ENCODE data around the gene TPO. TPM values are rescaled to one million over a fixed set of nuclear protein-coding genes. Genes with fewer than 3 reads are reported as not detected.
"Not testable (repeated sequence)": the region's sequence is repeated elsewhere in the genome, so short reads cannot be mapped to it uniquely, and the experiment has no call there.

Gene TPO
- polyA plus RNA-seq, 3 donors, result not detected

- no peak for DNase-seq
- Mint-ChIP-seq H3K9me3 (peaks cover 0 to 12% (median 5%) of the 10 kb centered on the region in 7 donors), H3K4me3 (no peak overlapping the region), H3K27ac (no peak overlapping the region), H3K36me3 (no peaks in the 10 kb centered on the region), H3K27me3 (ENCODE audit: low read depth in 3 of 3) (peaks cover 0 to under 1% (median 0%) of the 10 kb centered on the region in 3 donors), H3K4me1 (no peaks in the 10 kb centered on the region)
- no peak overlapping the region for H2AFZ ChIP-seq (ENCODE audit: insufficient read depth, low read depth, low read length, poor library complexity, severe bottlenecking)
- no peaks in the 10 kb centered on the region for H3K36me3 ChIP-seq (replicated peaks in 1 of 2; ENCODE audit: control insufficient read depth in 1 of 2, insufficient read depth in 2 of 2, low read length in 2 of 2)
- H3K27me3 ChIP-seq (ENCODE audit: control insufficient read depth in 2 of 2, insufficient read depth in 2 of 2, low read length in 2 of 2), result no peaks in the 10 kb centered on the region
- intact Hi-C loops (cut with micrococcal nuclease), result no loop called here
- no peak for TF ChIP-seq CTCF (IDR thresholded peaks at IDR 0.05)
- no peaks in the 10 kb centered on the region for H3K79me2 ChIP-seq (ENCODE audit: insufficient read depth, low read length)
- 85% methylated on average over 8 of the region's 8 CpGs for WGBS (ENCODE audit: insufficient coverage)
- H4K20me1 ChIP-seq (ENCODE audit: insufficient read depth, low read length), result no peaks in the 10 kb centered on the region
- no peak overlapping the region for H3K27ac ChIP-seq (ENCODE audit: low read depth in 1 of 2, low read length in 2 of 2)
- H3K4me3 ChIP-seq (replicated peaks in 1 of 3; ENCODE audit: low read depth in 2 of 3, low read length in 3 of 3), result no peak overlapping the region
- no peaks in the 10 kb centered on the region for H3K9me3 ChIP-seq (replicated peaks in 1 of 2; ENCODE audit: control insufficient read depth in 1 of 2, insufficient read depth in 1 of 2, low read length in 2 of 2)
- no peak overlapping the region for H3K4me2 ChIP-seq (replicated peaks; ENCODE audit: extremely low read depth, low read length, poor library complexity, severe bottlenecking)
- H3K9ac ChIP-seq (ENCODE audit: insufficient read depth, low read length, poor library complexity, severe bottlenecking), result no peak overlapping the region
- no peaks in the 10 kb centered on the region for H3K4me1 ChIP-seq (ENCODE audit: control insufficient read depth in 1 of 2, insufficient read depth in 2 of 2, low read length in 2 of 2)
Observed at GRCh38 chr2:1491751-1492150, 78.5 kb downstream of the TPO start.

GRCh38 chr2:1492231-1492630 is 79.0 kb downstream of the TPO start:
- H3K9me3 Mint-ChIP-seq; H3K4me2 ChIP-seq (replicated peaks; ENCODE audit: extremely low read depth, low read length, poor library complexity, severe bottlenecking); DNase-seq; H2AFZ ChIP-seq (ENCODE audit: insufficient read depth, low read depth, low read length, poor library complexity, severe bottlenecking); H3K27me3 Mint-ChIP-seq (ENCODE audit: low read depth in 3 of 3); H3K27ac ChIP-seq (ENCODE audit: low read depth in 1 of 2, low read length in 2 of 2); H3K4me1 Mint-ChIP-seq; H3K27ac Mint-ChIP-seq; H3K36me3 ChIP-seq (replicated peaks in 1 of 2; ENCODE audit: control insufficient read depth in 1 of 2, insufficient read depth in 2 of 2, low read length in 2 of 2); H3K9ac ChIP-seq (ENCODE audit: insufficient read depth, low read length, poor library complexity, severe bottlenecking); H3K79me2 ChIP-seq (ENCODE audit: insufficient read depth, low read length); H3K27me3 ChIP-seq (ENCODE audit: control insufficient read depth in 2 of 2, insufficient read depth in 2 of 2, low read length in 2 of 2); H3K9me3 ChIP-seq (replicated peaks in 1 of 2; ENCODE audit: control insufficient read depth in 1 of 2, insufficient read depth in 1 of 2, low read length in 2 of 2); H3K4me3 ChIP-seq (replicated peaks in 1 of 3; ENCODE audit: low read depth in 2 of 3, low read length in 3 of 3); H3K4me1 ChIP-seq (ENCODE audit: control insufficient read depth in 1 of 2, insufficient read depth in 2 of 2, low read length in 2 of 2); H3K36me3 Mint-ChIP-seq; intact Hi-C loops (cut with micrococcal nuclease); H3K4me3 Mint-ChIP-seq; H4K20me1 ChIP-seq (ENCODE audit: insufficient read depth, low read length): not testable (repeated sequence)
- WGBS (ENCODE audit: insufficient coverage), result 97% methylated on average over 5 of the region's 9 CpGs

All from CD14-positive monocyte (primary cell).